ENCODE results near the gene PARP8.

PARP8 gene

GRCh38 chr5:50856401-50857119 is 190.1 kb downstream of the PARP8 start:
- DNase-seq: no peak

DNA sequence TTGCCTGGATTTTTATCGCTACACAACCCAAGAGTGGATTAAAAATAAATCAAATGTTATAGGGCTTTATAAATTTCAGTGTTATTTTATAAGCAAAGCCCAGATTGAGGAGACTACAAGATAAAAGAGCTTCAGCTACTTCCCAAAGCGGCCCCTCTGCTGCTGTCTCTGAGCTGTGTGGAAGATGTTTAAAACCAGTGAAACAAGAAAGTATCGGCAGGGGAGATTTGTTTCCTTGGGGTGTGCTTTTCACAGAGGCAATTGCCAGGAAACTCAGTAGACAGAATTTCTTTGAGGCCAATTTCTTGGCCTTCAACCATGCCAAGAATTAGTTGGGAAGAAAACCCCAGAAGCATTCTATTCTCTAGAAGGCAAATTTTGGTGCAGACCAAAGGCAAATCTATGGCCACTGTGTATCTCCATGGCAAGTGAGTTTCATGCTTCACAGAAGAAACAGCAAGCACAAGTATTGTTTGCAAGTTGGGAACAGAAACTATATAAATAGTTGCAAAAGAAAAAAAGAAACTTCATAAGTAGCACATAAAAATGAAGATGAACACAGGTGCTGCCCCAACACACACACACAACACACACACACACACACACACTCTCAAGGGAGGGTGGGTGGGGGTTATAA is 197.2 kb downstream of the PARP8 start:
- DNase-seq: no peak

GRCh38 chr5:50864466-50864865 is 198.0 kb downstream of the PARP8 start:
- DNase-seq: no peak

DNA sequence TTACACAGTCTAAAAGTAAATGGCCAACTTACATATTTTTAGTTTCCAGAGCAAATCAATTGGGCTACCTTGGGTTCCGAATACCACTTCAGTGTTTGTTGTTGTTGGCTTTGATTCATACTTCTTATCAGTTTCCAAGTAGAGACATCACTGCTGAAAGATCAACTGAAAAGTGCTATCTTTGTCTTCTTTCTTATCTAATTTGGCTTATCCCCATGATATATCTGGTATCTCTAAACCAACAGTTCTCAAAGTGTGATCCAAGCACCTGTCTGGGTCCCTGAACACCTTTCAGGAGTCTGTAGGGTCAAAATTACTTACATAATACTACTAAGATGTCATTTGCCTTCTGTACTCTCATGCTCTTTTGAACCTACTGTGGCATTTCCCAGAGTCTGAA is 200.0 kb downstream of the PARP8 start:
- no peak for DNase-seq

- DNase-seq: no peak
Observed at GRCh38 chr5:50867140-50867539, 200.7 kb downstream of the PARP8 start.

- DNase-seq: no peak
Observed at GRCh38 chr5:50873595-50874277, 207.3 kb downstream of the PARP8 start.

DNA sequence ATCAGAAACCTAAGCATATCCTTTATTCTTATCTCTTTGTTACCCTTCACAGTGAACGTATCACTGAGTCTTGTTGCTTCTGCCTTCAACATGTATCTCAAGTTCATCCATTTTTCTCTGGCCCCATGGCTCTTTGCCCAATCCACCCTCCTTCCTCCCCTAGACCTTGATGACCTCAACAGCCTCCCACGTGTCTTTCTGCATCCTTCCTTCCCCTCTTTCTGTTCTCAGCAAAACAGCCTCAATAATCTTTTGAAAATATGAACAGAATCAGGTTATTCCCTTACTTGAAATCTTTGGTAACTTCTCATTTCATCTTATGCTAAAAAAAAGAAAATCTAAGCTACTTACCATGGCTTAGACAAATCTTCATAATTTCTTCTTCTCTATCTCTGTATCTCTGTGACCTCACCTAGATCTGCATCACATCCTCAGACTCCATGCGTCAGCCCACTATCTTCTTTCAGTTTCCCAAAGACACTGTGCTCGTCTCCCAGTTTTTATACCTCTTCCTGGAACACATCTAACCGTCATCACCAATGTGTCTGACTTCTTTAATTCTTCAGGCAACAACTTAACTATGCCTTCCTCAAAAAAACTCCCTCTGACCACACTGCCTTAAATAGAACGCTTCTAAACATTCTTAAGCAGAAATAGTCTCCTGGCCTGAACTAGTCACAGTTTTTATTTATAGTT is 208.0 kb downstream of the PARP8 start:
- no peak for DNase-seq

DNA sequence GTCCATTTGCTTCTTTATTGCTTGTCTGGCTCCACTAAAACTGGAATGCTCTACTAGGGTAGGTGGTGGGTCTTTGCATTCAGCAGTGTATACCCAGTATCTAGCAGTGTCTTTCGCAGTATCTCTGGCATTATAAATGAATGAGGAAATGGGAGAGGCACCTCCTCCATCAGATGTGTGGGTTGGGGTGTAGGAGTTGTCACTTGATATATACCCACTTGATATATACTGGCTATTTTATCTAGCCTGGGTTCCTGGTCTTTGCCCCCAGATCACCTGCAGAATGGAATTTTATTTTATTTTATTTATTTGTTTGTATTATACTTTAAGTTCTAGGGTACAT is 208.5 kb downstream of the PARP8 start:
- no peak for DNase-seq

- DNase-seq: no peak
Observed at GRCh38 chr5:50878470-50878869, 212.0 kb downstream of the PARP8 start.

- DNase-seq: no peak
Observed at GRCh38 chr5:50881407-50881806, 215.0 kb downstream of the PARP8 start.

GRCh38 chr5:50886657-50887345 is 220.4 kb downstream of the PARP8 start:
- no peak for DNase-seq

GRCh38 chr5:50887889-50888633 is 221.6 kb downstream of the PARP8 start:
- no peak for DNase-seq

DNA sequence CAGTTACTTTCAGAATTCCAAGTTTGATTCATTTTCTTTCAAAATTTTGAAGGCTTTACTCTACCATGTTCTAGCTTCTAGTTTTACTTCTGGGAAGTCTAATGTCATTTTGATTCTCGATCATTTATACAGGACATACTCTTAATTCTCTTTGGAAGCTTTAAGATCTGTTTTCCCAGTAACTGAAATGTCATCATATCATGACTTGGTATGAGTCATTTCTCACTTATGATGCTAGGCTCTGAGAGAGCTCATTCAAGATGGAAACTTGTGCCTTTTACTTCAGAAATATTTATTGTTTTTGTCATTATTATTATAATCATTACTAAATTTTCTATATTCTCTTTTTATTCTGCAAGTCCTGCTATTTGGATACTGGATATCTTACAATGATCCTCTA is 222.3 kb downstream of the PARP8 start:
- DNase-seq: no peak

DNA sequence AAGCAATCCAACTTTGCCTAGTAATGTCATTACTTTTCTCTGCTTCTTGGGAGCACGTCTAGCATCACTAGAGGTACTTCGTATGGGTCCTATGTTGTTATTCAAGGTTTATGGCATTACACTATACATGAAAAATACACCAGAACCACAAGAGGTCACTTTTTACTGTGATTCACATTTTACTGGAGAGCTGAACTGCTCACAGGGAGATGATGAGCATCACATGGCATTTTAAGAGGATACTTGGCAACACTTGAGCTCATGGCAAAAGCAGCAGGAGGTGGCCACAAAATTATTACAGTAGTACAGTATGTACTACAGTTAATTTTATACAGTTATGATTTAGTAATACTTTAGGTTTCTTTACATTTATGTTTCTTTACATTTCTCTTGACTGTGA is 223.4 kb downstream of the PARP8 start:
- no peak for DNase-seq

All from stimulated activated CD4-positive, alpha-beta T cell treated with anti-CD3 and anti-CD28 coated beads, Interleukin-2, amount 100 ng/mL, for 24 hours (primary cell).